GM23338 (cell line): ENCODE data around the gene KLHL7. TPM values are rescaled to one million over a fixed set of nuclear protein-coding genes. Genes with fewer than 3 reads are reported as not detected.

Experiments used
- ATAC-seq: fragments of 200-7000 bp; cut with Tn5 transposase; 3 replicates; pipeline ENCODE4 v1.9.1; 2020
- DNase-seq: peaks from one replicate; pipeline ENCODE4 v3.0.0-alpha.2; 2015; ENCODE audit warnings: low spot score
- H2AFZ ChIP-seq: fragments of 200-600 bp; sonication (generic); 2 replicates; pipeline ENCODE4 v1.8.0; 2016; ENCODE audit warnings: antibody characterized with exemption, mild to moderate bottlenecking, moderate library complexity
- H3F3A ChIP-seq: fragments of 200-600 bp; sonication (generic); replicated peaks from 2 replicates; pipeline ENCODE4 v1.8.0; 2017; ENCODE audit warnings: antibody characterized with exemption, mixed run types, low read depth
- H3K27ac ChIP-seq: fragments of 200-600 bp; sonication (generic); 2 replicates; pipeline ENCODE4 v1.6.1; 2016; ENCODE audit warnings: low read depth
- H3K27me3 ChIP-seq: fragments of 200-600 bp; sonication (generic); 2 replicates; pipeline ENCODE4 v1.8.0; 2016; ENCODE audit warnings: mild to moderate bottlenecking, mixed run types, moderate library complexity; ENCODE audit not compliant: insufficient read depth
- H3K36me3 ChIP-seq: fragments of 200-600 bp; sonication (generic); 2 replicates; pipeline ENCODE4 v1.8.0; 2016; ENCODE audit warnings: mild to moderate bottlenecking; ENCODE audit not compliant: insufficient read depth
- H3K4me1 ChIP-seq: fragments of 200-600 bp; sonication (generic); 2 replicates; pipeline ENCODE4 v1.8.0; 2016; ENCODE audit warnings: mild to moderate bottlenecking, moderate library complexity; ENCODE audit not compliant: insufficient read depth
- H3K4me2 ChIP-seq: fragments of 200-600 bp; sonication (generic); 2 replicates; pipeline ENCODE4 v1.7.1; 2017; ENCODE audit warnings: mixed run types
- H3K4me3 ChIP-seq: fragments of 200-600 bp; sonication (generic); 2 replicates; pipeline ENCODE4 v1.6.1; 2016; ENCODE audit warnings: mixed run types
- H3K79me2 ChIP-seq: fragments of 200-600 bp; sonication (generic); replicated peaks from 2 replicates; pipeline ENCODE4 v1.8.0; 2017; ENCODE audit warnings: mild to moderate bottlenecking; ENCODE audit not compliant: insufficient read depth
- H3K9me2 ChIP-seq: fragments of 200-600 bp; sonication (generic); 2 replicates; pipeline ENCODE4 v1.8.0; 2017; ENCODE audit not compliant: insufficient read depth
- H4K20me1 ChIP-seq: fragments of 200-600 bp; sonication (generic); replicated peaks from 2 replicates; pipeline ENCODE4 v1.8.0; 2017; ENCODE audit warnings: mild to moderate bottlenecking; ENCODE audit not compliant: insufficient read depth
- H3K27ac Mint-ChIP-seq: 2 replicates; pipeline ENCODE4 v1.8.0; 2020; ENCODE audit warnings: inconsistent platforms, mild to moderate bottlenecking, moderate library complexity, mixed read lengths
- H3K27me3 Mint-ChIP-seq: 3 replicates; pipeline ENCODE4 v1.8.0; 2022; ENCODE audit warnings: low read depth, mild to moderate bottlenecking, moderate library complexity, mixed read lengths, inconsistent platforms; ENCODE audit not compliant: insufficient read depth, poor library complexity
- H3K36me3 Mint-ChIP-seq: 3 replicates; pipeline ENCODE4 v1.8.0; 2021; ENCODE audit warnings: low read depth, mild to moderate bottlenecking, inconsistent platforms, moderate library complexity, mixed read lengths
- H3K4me1 Mint-ChIP-seq: 3 replicates; pipeline ENCODE4 v1.8.0; 2020; ENCODE audit warnings: mild to moderate bottlenecking, inconsistent platforms, mixed read lengths
- H3K4me3 Mint-ChIP-seq: 3 replicates; pipeline ENCODE4 v1.8.0; 2021; ENCODE audit warnings: moderate library complexity, mild to moderate bottlenecking, inconsistent platforms, mixed read lengths
- H3K9me3 Mint-ChIP-seq: 3 replicates; pipeline ENCODE4 v1.8.0; 2020; ENCODE audit warnings: moderate library complexity, mild to moderate bottlenecking, inconsistent platforms, mixed read lengths
- CREB1 ChIP-seq: fragments of 250-450 bp; sonication (Bioruptor Pico); IDR thresholded peaks from 2 replicates; pipeline ENCODE4 v1.5.0; 2020; ENCODE audit warnings: low read depth, mild to moderate bottlenecking, moderate library complexity
- CTCF ChIP-seq, 2 experiments: fragments of 200-600 bp in 1 of 2; sonication (generic) in 1 of 2; conservative IDR thresholded peaks; 2 replicates each; pipeline versions ENCODE4 v1.5.1 to v1.6.1; 2016 to 2017; ENCODE audit warnings: antibody characterized with exemption in 2 of 2, low read depth in 2 of 2, mild to moderate bottlenecking in 2 of 2, moderate library complexity in 1 of 2
- ETS1 ChIP-seq: IDR thresholded peaks from 2 replicates; pipeline ENCODE4 v1.6.1; 2016; ENCODE audit warnings: antibody characterized with exemption
- EZH2 ChIP-seq: fragments of 200-600 bp; sonication (generic); IDR thresholded peaks from one replicate; pipeline ENCODE4 v1.8.0; 2017; ENCODE audit warnings: antibody characterized with exemption, mild to moderate bottlenecking, low read depth; ENCODE audit not compliant: unreplicated experiment
- EZH2phosphoT487 ChIP-seq: fragments of 200-600 bp; sonication (generic); IDR thresholded peaks from one replicate; pipeline ENCODE4 v1.8.1; 2018; ENCODE audit warnings: antibody characterized with exemption; ENCODE audit not compliant: unreplicated experiment
- JUNB ChIP-seq: IDR thresholded peaks from one replicate; pipeline ENCODE4 v1.6.1; 2016; ENCODE audit warnings: antibody characterized with exemption; ENCODE audit not compliant: unreplicated experiment
- NANOG ChIP-seq: IDR thresholded peaks from 2 replicates; pipeline ENCODE4 v1.6.1; 2016; ENCODE audit warnings: antibody characterized with exemption, borderline replicate concordance
- POLR2AphosphoS5 ChIP-seq: IDR thresholded peaks from 2 replicates; pipeline ENCODE4 v1.6.1; 2016; ENCODE audit warnings: antibody characterized with exemption, low read depth
- STAT1 ChIP-seq: IDR thresholded peaks from one replicate; pipeline ENCODE4 v1.6.1; 2016; ENCODE audit warnings: antibody characterized with exemption; ENCODE audit not compliant: unreplicated experiment
- ZNF114 ChIP-seq: fragments of 250-450 bp; sonication (Bioruptor Pico); IDR thresholded peaks from 2 replicates; pipeline ENCODE4 v1.5.0; 2020; ENCODE audit warnings: mild to moderate bottlenecking, moderate library complexity
- ZNF331 ChIP-seq: fragments of 250-450 bp; sonication (Bioruptor Pico); IDR thresholded peaks from 2 replicates; pipeline ENCODE4 v1.5.0; 2020; ENCODE audit warnings: low read depth, mild to moderate bottlenecking, moderate library complexity
- ZNF462 ChIP-seq: fragments of 250-450 bp; sonication (Bioruptor Pico); IDR thresholded peaks from 2 replicates; pipeline ENCODE4 v1.5.0; 2020; ENCODE audit warnings: mild to moderate bottlenecking, moderate library complexity
- polyA plus RNA-seq: library from polyadenylated mRNA; unstranded; fragments of >200 nt; fragmentation: Nextera tagmentation; extraction: Ambion mirVana; gene quantifications from 2 replicates; pipeline ENCODE4 v1.2.1, GENCODE V29; 2016
- total RNA-seq: library from RNA; depleted of rRNA; stranded (reverse); fragments of >200 nt; shearing (Covaris generic); gene quantifications from 2 replicates; pipeline ENCODE4 v1.2.3, GENCODE V29; 2014
- TF ChIP-seq, protein P1 (sequence below): IDR thresholded peaks from one replicate; pipeline ENCODE4 v1.6.1; 2018; ENCODE audit warnings: antibody characterized with exemption; ENCODE audit not compliant: unreplicated experiment

The KLHL7 gene
- total and polyA plus RNA-seq, 2 experiments from 2014 or later, result 92.5 to 119 TPM

DNA sequence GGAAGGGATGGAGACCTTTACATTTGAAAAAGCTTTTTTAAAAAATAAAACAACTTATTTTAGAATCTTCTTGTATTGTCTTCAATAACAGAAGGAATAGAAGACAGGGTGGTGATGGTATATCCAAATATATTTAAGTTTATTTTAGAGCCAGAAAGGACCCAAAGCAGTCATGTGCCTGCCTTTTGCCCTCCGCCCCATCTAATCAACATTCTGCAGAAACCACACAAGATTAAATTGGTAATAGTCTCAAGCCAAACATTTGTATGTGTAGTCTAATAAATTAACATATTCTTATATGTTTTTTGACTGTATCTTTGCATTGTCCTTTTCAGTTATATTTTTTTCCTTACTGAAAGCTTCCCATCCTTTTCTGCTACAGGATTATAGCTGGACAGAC lies 59.7 kb downstream of the KLHL7 start:
- no peaks in the 10 kb centered on the region for H3K27me3 Mint-ChIP-seq
- Histone ChIP-seq H3K9me2 (no peaks in the 10 kb centered on the region), H3K4me2 (no peak overlapping the region), H4K20me1 (no peaks in the 10 kb centered on the region), H3K4me3 (no peak overlapping the region), H3K4me1 (no peaks in the 10 kb centered on the region), H3K79me2 (no peaks in the 10 kb centered on the region), H3K36me3 (no peaks in the 10 kb centered on the region; the same call in 1 of the 2 replicates), H3K27me3 (no peaks in the 10 kb centered on the region), H2AFZ (no peak overlapping the region), H3F3A (no peaks in the 10 kb centered on the region), H3K27ac (no peak overlapping the region)
- H3K36me3 Mint-ChIP-seq, result no peaks in the 10 kb centered on the region
- H3K27ac Mint-ChIP-seq, result no peak overlapping the region
- H3K4me1 Mint-ChIP-seq, result no peaks in the 10 kb centered on the region
- H3K9me3 Mint-ChIP-seq, result no peaks in the 10 kb centered on the region
- TF ChIP-seq POLR2AphosphoS5, result no peak
- TF ChIP-seq, protein P1, sequence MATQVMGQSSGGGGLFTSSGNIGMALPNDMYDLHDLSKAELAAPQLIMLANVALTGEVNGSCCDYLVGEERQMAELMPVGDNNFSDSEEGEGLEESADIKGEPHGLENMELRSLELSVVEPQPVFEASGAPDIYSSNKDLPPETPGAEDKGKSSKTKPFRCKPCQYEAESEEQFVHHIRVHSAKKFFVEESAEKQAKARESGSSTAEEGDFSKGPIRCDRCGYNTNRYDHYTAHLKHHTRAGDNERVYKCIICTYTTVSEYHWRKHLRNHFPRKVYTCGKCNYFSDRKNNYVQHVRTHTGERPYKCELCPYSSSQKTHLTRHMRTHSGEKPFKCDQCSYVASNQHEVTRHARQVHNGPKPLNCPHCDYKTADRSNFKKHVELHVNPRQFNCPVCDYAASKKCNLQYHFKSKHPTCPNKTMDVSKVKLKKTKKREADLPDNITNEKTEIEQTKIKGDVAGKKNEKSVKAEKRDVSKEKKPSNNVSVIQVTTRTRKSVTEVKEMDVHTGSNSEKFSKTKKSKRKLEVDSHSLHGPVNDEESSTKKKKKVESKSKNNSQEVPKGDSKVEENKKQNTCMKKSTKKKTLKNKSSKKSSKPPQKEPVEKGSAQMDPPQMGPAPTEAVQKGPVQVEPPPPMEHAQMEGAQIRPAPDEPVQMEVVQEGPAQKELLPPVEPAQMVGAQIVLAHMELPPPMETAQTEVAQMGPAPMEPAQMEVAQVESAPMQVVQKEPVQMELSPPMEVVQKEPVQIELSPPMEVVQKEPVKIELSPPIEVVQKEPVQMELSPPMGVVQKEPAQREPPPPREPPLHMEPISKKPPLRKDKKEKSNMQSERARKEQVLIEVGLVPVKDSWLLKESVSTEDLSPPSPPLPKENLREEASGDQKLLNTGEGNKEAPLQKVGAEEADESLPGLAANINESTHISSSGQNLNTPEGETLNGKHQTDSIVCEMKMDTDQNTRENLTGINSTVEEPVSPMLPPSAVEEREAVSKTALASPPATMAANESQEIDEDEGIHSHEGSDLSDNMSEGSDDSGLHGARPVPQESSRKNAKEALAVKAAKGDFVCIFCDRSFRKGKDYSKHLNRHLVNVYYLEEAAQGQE, result no peak
- no peak for TF ChIP-seq ETS1
- TF ChIP-seq ZNF331 (CRISPR knock-in tag), result no peak
- TF ChIP-seq NANOG, result no peak
- TF ChIP-seq JUNB, result no peak
- no peak for TF ChIP-seq ZNF462
- TF ChIP-seq STAT1, result no peak
- no peak for TF ChIP-seq ZNF114 (CRISPR knock-in tag)
- no peak for TF ChIP-seq EZH2phosphoT487
- TF ChIP-seq CTCF (conservative IDR thresholded peaks at IDR 0.05; ENCODE audit: low read depth in 2 of 2), result no peak
- no peak for TF ChIP-seq CREB1 (CRISPR knock-in tag)
- no peak for TF ChIP-seq EZH2
- ATAC-seq, result no peak
- no peak overlapping the region for H3K4me3 Mint-ChIP-seq
- no peak for DNase-seq
